A673 (cell line): ENCODE data around the gene WDR36.

ENCODE experiments used
- EZH2 ChIP-seq: fragments of 200-600 bp; sonication (generic); IDR thresholded peaks from 2 replicates; pipeline ENCODE4 v1.6.1; 2017; ENCODE audit warnings: borderline replicate concordance, low read depth, mild to moderate bottlenecking, mixed read lengths, antibody characterized with exemption, low read length; ENCODE audit not compliant: poor library complexity, severe bottlenecking
- TF ChIP-seq, protein P1 (sequence below): fragments of 300-800, 200-600 bp; sonication (generic); conservative IDR thresholded peaks from 2 replicates; pipeline ENCODE4 v1.5.1; 2017; ENCODE audit warnings: low read depth, mild to moderate bottlenecking, antibody characterized with exemption, low read length, moderate library complexity, mixed read lengths

DNA sequence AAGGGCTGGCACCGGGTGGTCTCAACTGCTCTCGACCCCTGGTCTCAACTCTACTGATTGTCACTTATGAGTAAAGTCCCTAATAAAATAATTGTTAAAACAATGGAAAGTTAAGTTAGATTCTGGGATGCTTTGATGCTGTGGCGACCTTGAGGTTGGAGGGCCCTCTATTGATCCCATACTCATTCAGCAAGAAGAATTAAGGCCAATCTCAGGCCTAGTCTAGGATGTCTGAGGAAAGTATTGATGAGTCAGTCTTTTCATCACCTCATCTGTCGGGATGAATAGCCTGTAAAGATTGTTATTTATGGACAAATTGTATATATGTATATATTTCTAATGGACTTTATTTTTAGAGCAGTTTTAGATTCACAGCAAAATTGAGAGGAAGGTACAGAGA, 50.8 kb downstream of the WDR36 start:
- TF ChIP-seq, protein P1, sequence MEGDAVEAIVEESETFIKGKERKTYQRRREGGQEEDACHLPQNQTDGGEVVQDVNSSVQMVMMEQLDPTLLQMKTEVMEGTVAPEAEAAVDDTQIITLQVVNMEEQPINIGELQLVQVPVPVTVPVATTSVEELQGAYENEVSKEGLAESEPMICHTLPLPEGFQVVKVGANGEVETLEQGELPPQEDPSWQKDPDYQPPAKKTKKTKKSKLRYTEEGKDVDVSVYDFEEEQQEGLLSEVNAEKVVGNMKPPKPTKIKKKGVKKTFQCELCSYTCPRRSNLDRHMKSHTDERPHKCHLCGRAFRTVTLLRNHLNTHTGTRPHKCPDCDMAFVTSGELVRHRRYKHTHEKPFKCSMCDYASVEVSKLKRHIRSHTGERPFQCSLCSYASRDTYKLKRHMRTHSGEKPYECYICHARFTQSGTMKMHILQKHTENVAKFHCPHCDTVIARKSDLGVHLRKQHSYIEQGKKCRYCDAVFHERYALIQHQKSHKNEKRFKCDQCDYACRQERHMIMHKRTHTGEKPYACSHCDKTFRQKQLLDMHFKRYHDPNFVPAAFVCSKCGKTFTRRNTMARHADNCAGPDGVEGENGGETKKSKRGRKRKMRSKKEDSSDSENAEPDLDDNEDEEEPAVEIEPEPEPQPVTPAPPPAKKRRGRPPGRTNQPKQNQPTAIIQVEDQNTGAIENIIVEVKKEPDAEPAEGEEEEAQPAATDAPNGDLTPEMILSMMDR = no peak
- TF ChIP-seq EZH2 = no peak
